Cardiac muscle cell (in vitro differentiated cells and primary cell): ENCODE data around the gene CNBD2. TPM values are rescaled to one million over a fixed set of nuclear protein-coding genes. Genes with fewer than 3 reads are reported as not detected.
"Not testable (repeated sequence)": the region's sequence is repeated elsewhere in the genome, so short reads cannot be mapped to it uniquely, and the experiment has no call there.

Experiments
- DNase-seq, 2 donors: peaks; one replicate each; pipeline versions ENCODE4 v3.0.0 to v3.0.0-alpha.2; 2010 to 2017; ENCODE audit warnings: low read depth in 1 of 2, low spot score in 1 of 2
- H3K27ac ChIP-seq: fragments of 200-600 bp; sonication (generic); 2 replicates; pipeline ENCODE4 v1.5.1; 2016
- H3K27me3 ChIP-seq: fragments of 200-600 bp; sonication (generic); 2 replicates; pipeline ENCODE4 v1.6.0; 2016; ENCODE audit warnings: control low read depth
- H3K36me3 ChIP-seq: fragments of 200-600 bp; sonication (generic); 2 replicates; pipeline ENCODE4 v1.5.1; 2016; ENCODE audit warnings: control low read depth
- H3K4me1 ChIP-seq: fragments of 200-600 bp; sonication (generic); 2 replicates; pipeline ENCODE4 v1.8.1; 2017; ENCODE audit warnings: low read depth, mild to moderate bottlenecking, mixed run types
- H3K4me3 ChIP-seq: fragments of 200-600 bp; sonication (generic); 2 replicates; pipeline ENCODE4 v1.5.1; 2016; ENCODE audit warnings: mild to moderate bottlenecking
- H3K9me3 ChIP-seq: fragments of 200-600 bp; sonication (generic); 2 replicates; pipeline ENCODE4 v1.5.1; 2017; ENCODE audit warnings: low read depth, mild to moderate bottlenecking, control low read depth
- CTCF ChIP-seq: IDR thresholded peaks from 2 replicates; pipeline ENCODE4 v1.5.1; 2012; ENCODE audit warnings: low read depth, mild to moderate bottlenecking, low read length
- polyA plus RNA-seq: library from polyadenylated mRNA; unstranded; fragments of >200 nt; fragmentation: Nextera tagmentation; extraction: Ambion mirVana; gene quantifications from 2 replicates; pipeline ENCODE4 v1.2.1, GENCODE V29; 2016
- total RNA-seq: library from RNA; depleted of rRNA; stranded (reverse); fragments of >200 nt; gene quantifications from 2 replicates; pipeline ENCODE4 v1.2.3, GENCODE V29; 2016

Gene CNBD2
- total and polyA plus RNA-seq, 2 experiments from 2014 or later, result 0.82 to 10.4 TPM

GRCh38 chr20:36043441-36043840 lies 75.1 kb downstream of the CNBD2 start:
- Histone ChIP-seq H3K4me3 (no peak overlapping the region), H3K27me3 (no peaks in the 10 kb centered on the region), H3K4me1 (peaks cover 18% of the 10 kb centered on the region), H3K9me3 (no peaks in the 10 kb centered on the region), H3K36me3 (no peaks in the 10 kb centered on the region), H3K27ac (peak overlapping the region; percentile 78)
- DNase-seq, result no peak
- TF ChIP-seq CTCF, result no peak

- peaks cover 18% of the 10 kb centered on the region for H3K4me1 ChIP-seq
- no peak for TF ChIP-seq CTCF
- H3K4me3 ChIP-seq, result no peak overlapping the region
- H3K27me3 ChIP-seq, result no peaks in the 10 kb centered on the region
- H3K36me3 ChIP-seq, result no peaks in the 10 kb centered on the region
- no peaks in the 10 kb centered on the region for H3K9me3 ChIP-seq
- peak overlapping the region; percentile 78 for H3K27ac ChIP-seq
- DNase-seq, result no peak
Measured at GRCh38 chr20:36043892-36044515, 75.6 kb downstream of the CNBD2 start.

GRCh38 chr20:36045373-36045714 lies 77.0 kb downstream of the CNBD2 start:
- Histone ChIP-seq H3K27ac (peak overlapping the region; percentile 78), H3K9me3 (no peaks in the 10 kb centered on the region), H3K4me1 (peaks cover 18% of the 10 kb centered on the region), H3K36me3 (no peaks in the 10 kb centered on the region), H3K4me3 (no peak overlapping the region), H3K27me3 (no peaks in the 10 kb centered on the region)
- TF ChIP-seq CTCF, result no peak
- DNase-seq, result no peak

GRCh38 chr20:36046073-36046798 lies 77.8 kb downstream of the CNBD2 start:
- not testable (repeated sequence) for H3K4me3 ChIP-seq, DNase-seq, H3K9me3 ChIP-seq, H3K36me3 ChIP-seq, H3K27me3 ChIP-seq
- H3K27ac ChIP-seq, result peak overlapping the region; percentile 78
- peaks cover 19% of the 10 kb centered on the region for H3K4me1 ChIP-seq

- not testable (repeated sequence) for H3K36me3 ChIP-seq, H3K27me3 ChIP-seq, H3K9me3 ChIP-seq, H3K27ac ChIP-seq, DNase-seq
- Histone ChIP-seq H3K4me1 (peaks cover 26% of the 10 kb centered on the region), H3K4me3 (peak overlapping the region; percentile 68)
Measured at GRCh38 chr20:36049408-36049807, 81.0 kb downstream of the CNBD2 start.

GRCh38 chr20:36050436-36051317 lies 82.3 kb downstream of the CNBD2 start:
- no peaks in the 10 kb centered on the region for H3K9me3 ChIP-seq
- H3K27ac ChIP-seq, result peak overlapping the region; percentile 99
- peaks cover 22% of the 10 kb centered on the region for H3K4me1 ChIP-seq
- peak; percentile 88 to 92 for DNase-seq
- H3K36me3 ChIP-seq, result no peaks in the 10 kb centered on the region
- no peaks in the 10 kb centered on the region for H3K27me3 ChIP-seq
- TF ChIP-seq CTCF, result no peak
- H3K4me3 ChIP-seq, result peak overlapping the region; percentile 68
